Stimulated activated naive CD8-positive, alpha-beta T cell treated with anti-CD3 and anti-CD28 coated beads, Interleukin-15, Interleukin-2, amounts not matched to agents 100 ng/mL and 50 ng/mL, for 24 hours (primary cell): ENCODE data around the gene CCDC12.

ENCODE experiments used
- H3K27ac Mint-ChIP-seq: one replicate; pipeline ENCODE4 v1.8.0; 2021; ENCODE audit warnings: mild to moderate bottlenecking, mixed read lengths
- H3K27me3 Mint-ChIP-seq: one replicate; pipeline ENCODE4 v1.8.0; 2021; ENCODE audit warnings: mixed read lengths
- H3K36me3 Mint-ChIP-seq: one replicate; pipeline ENCODE4 v1.8.0; 2021; ENCODE audit warnings: low read depth, mixed read lengths
- H3K4me1 Mint-ChIP-seq: one replicate; pipeline ENCODE4 v1.8.0; 2021; ENCODE audit warnings: low read depth, mixed read lengths
- H3K4me3 Mint-ChIP-seq: one replicate; pipeline ENCODE4 v1.8.0; 2021; ENCODE audit warnings: mild to moderate bottlenecking, mixed read lengths
- H3K9me3 Mint-ChIP-seq: one replicate; pipeline ENCODE4 v1.8.0; 2021; ENCODE audit warnings: mixed read lengths

CCDC12 gene

GRCh38 chr3:46881596-46882376, 94.8 kb downstream of the CCDC12 start:
- Mint-ChIP-seq H3K27ac (no peak overlapping the region), H3K9me3 (no peaks in the 10 kb centered on the region), H3K4me1 (no peaks in the 10 kb centered on the region), H3K36me3 (no peaks in the 10 kb centered on the region), H3K27me3 (peaks cover 46% of the 10 kb centered on the region), H3K4me3 (peak overlapping the region; percentile 49)

- H3K4me3 Mint-ChIP-seq: no peak overlapping the region
- H3K27me3 Mint-ChIP-seq: peaks cover 46% of the 10 kb centered on the region
- H3K9me3 Mint-ChIP-seq: no peaks in the 10 kb centered on the region
- no peak overlapping the region for H3K27ac Mint-ChIP-seq
- H3K4me1 Mint-ChIP-seq: no peaks in the 10 kb centered on the region
- H3K36me3 Mint-ChIP-seq: no peaks in the 10 kb centered on the region
Observed at GRCh38 chr3:46880884-46881595, 95.5 kb downstream of the CCDC12 start.

GRCh38 chr3:46878781-46879436, 97.6 kb downstream of the CCDC12 start:
- H3K4me3 Mint-ChIP-seq: no peak overlapping the region
- H3K4me1 Mint-ChIP-seq: peaks cover 4% of the 10 kb centered on the region
- H3K9me3 Mint-ChIP-seq: no peaks in the 10 kb centered on the region
- H3K27me3 Mint-ChIP-seq: peaks cover 32% of the 10 kb centered on the region
- no peak overlapping the region for H3K27ac Mint-ChIP-seq
- no peaks in the 10 kb centered on the region for H3K36me3 Mint-ChIP-seq

GRCh38 chr3:46877406-46878125, 99.0 kb downstream of the CCDC12 start, which contains the start of gene PTH1R:
TSS of gene PTH1R (plus strand) at chr3:46877721. CDS start at chr3:46883560, 5,839 bp downstream.
- Mint-ChIP-seq H3K27me3 (peaks cover 24% of the 10 kb centered on the region), H3K9me3 (no peaks in the 10 kb centered on the region), H3K36me3 (no peaks in the 10 kb centered on the region), H3K27ac (no peak within 1 kb of the TSS), H3K4me3 (no peak within 1 kb of the TSS), H3K4me1 (peaks cover 14% of the 10 kb centered on the region)

GRCh38 chr3:46876313-46877300, 99.9 kb downstream of the CCDC12 start:
- H3K27ac Mint-ChIP-seq: no peak overlapping the region

GRCh38 chr3:46875560-46875959, 101.0 kb downstream of the CCDC12 start:
- Mint-ChIP-seq H3K4me1 (peaks cover 14% of the 10 kb centered on the region), H3K27ac (no peak overlapping the region), H3K36me3 (no peaks in the 10 kb centered on the region), H3K9me3 (no peaks in the 10 kb centered on the region), H3K4me3 (no peak overlapping the region), H3K27me3 (peaks cover 17% of the 10 kb centered on the region)

More at GRCh38 chr3:46876313-46877300, 99.9 kb downstream of the CCDC12 start:
- Mint-ChIP-seq H3K4me1 (peaks cover 14% of the 10 kb centered on the region), H3K4me3 (no peak overlapping the region), H3K36me3 (no peaks in the 10 kb centered on the region), H3K9me3 (no peaks in the 10 kb centered on the region), H3K27me3 (peaks cover 22% of the 10 kb centered on the region)

- Mint-ChIP-seq H3K4me3 (no peak overlapping the region), H3K36me3 (no peaks in the 10 kb centered on the region), H3K4me1 (peaks cover 14% of the 10 kb centered on the region), H3K27me3 (peaks cover 6% of the 10 kb centered on the region), H3K9me3 (no peaks in the 10 kb centered on the region), H3K27ac (no peak overlapping the region)
Observed at GRCh38 chr3:46874430-46874829, 102.1 kb downstream of the CCDC12 start.

GRCh38 chr3:46873521-46873920, 103.0 kb downstream of the CCDC12 start:
- Mint-ChIP-seq H3K4me1 (peaks cover 14% of the 10 kb centered on the region), H3K36me3 (no peaks in the 10 kb centered on the region), H3K4me3 (no peak overlapping the region), H3K27ac (no peak overlapping the region), H3K27me3 (no peaks in the 10 kb centered on the region), H3K9me3 (no peaks in the 10 kb centered on the region)
